AG04449 (cell line): ENCODE data around the gene ITPR3.
"Not testable (repeated sequence)": the region's sequence is repeated elsewhere in the genome, so short reads cannot be mapped to it uniquely, and the experiment has no call there.

ENCODE experiments used
- CTCF ChIA-PET: fragments of 350-600 bp; formaldehyde crosslinking; extraction: SDS; loops from one replicate; lab custom pipeline; 2021; ENCODE audit warnings: antibody characterized with exemption; lab: Yijun Ruan, JAX
- POLR2A ChIA-PET: fragments of 400-600, 350-600 bp; formaldehyde crosslinking; extraction: SDS; loops from one replicate; lab custom pipeline; 2020; ENCODE audit warnings: antibody characterized with exemption, inconsistent platforms; lab: Yijun Ruan, JAX
- DNase-seq: peaks from one replicate; pipeline ENCODE4 v3.0.0-alpha.2; 2010; ENCODE audit warnings: low read depth, low spot score
- H3K4me3 ChIP-seq: 2 replicates; pipeline ENCODE4 v1.5.1; 2011; ENCODE audit warnings: low read depth, mild to moderate bottlenecking, control low read depth, low read length
- CTCF ChIP-seq: IDR thresholded peaks from one replicate; pipeline ENCODE4 v1.5.1; 2011; ENCODE audit warnings: mild to moderate bottlenecking, moderate library complexity, low read length, control low read depth, inconsistent platforms; ENCODE audit not compliant: insufficient read depth; ENCODE audit errors: missing control alignments

Gene ITPR3

DNA sequence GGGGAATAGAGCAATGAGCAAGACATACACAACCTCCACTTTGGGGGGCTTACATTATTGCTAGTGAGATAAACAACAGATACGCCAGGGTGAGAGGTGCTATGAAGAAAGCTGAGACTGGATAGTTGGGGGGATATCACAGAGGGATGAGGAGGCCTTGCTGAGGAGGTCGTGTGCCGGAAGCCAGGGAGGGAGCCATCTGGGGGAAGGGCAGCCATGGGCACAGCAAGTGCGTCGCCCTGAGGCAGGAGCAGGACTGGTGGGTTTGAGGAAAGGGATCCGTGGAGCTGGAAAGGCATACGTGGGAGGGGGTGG, 28.9 kb upstream of the ITPR3 start:
- H3K4me3 ChIP-seq, result no peak overlapping the region
- ChIA-PET POLR2A (no interaction called here), CTCF (interaction anchor here (0.8 to 15.1 kb wide), 8 partner anchors 12 to 563 kb away, joined by 3 to 539 read pairs (median 4); partner anchors contain the start of genes BAK1 and UQCC2)
- no peak for DNase-seq
- TF ChIP-seq CTCF, result no peak

DNA sequence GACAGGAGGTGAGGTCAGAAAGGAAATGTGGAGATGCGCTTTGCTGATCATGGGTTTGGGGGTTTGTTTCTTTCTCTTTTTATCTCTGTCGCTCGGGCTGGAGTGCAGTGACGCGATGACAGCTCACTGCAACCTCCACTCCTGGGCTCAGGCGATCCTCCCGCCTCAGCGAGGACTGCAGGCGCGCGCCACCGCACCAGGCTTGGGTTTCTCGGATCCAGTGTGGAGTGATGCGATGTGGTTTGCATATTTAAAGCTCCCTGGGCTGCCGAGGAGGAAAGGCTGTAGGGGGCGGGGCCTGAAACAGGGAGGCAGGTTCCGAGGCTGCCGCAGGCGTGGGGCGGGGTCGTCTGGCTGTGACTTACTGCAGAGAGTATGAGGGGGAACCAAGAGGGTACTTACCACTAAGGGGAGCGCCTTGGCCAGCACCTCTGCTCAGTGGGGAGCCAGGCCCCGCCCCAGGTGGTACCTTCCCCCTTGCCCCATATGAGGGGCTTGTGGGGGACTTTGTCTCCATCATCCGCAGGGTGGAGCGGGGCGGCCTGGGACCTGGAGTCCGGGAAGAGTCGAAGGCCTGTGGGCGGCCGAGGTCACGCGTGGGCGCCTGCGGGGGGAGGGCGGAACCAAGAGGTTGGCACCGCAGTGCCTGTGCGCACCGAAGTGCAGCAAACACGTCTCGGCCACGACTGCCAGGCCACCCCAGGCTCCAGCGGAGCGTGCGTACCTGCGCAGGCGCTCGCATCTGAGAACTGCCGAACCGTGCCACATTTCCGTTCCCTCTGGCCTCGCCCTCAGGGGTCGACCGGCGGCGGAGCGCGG, 28.3 kb upstream of the ITPR3 start:
- DNase-seq, result no peak

GRCh38 chr6:33593414-33593727, 27.8 kb upstream of the ITPR3 start:
- H3K4me3 ChIP-seq, result no peak overlapping the region
- POLR2A ChIA-PET, result no interaction called here
- CTCF ChIA-PET, result interaction anchor here (1.4 to 15.1 kb wide), 6 partner anchors 8 to 114 kb away, joined by 3 to 539 read pairs (median 18); partner anchors contain the start of genes BAK1 and UQCC2

More for the DNA sequence above, 28.3 kb upstream of the ITPR3 start:
- H3K4me3 ChIP-seq, result no peak overlapping the region
- CTCF ChIA-PET, result interaction anchor here (0.8 to 15.1 kb wide), 7 partner anchors 12 to 175 kb away, joined by 3 to 539 read pairs (median 5); partner anchors contain the start of genes BAK1 and UQCC2
- POLR2A ChIA-PET, result interaction anchor here (0.5 kb wide), 1 partner anchor 1757 kb away, joined by 5 read pairs; no protein-coding TSS in a partner anchor
- no peak for TF ChIP-seq CTCF

GRCh38 chr6:33595001-33595846, 25.9 kb upstream of the ITPR3 start:
- no peak for DNase-seq
- H3K4me3 ChIP-seq, result no peak overlapping the region
- CTCF ChIA-PET, result interaction anchor here (0.6 to 2.5 kb wide), 6 partner anchors 10 to 1104 kb away, joined by 3 to 21 read pairs (median 4); partner anchors contain the start of gene UQCC2
- TF ChIP-seq CTCF, result no peak
- POLR2A ChIA-PET, result no interaction called here

More at GRCh38 chr6:33593414-33593727, 27.8 kb upstream of the ITPR3 start:
- DNase-seq, result no peak
- no peak for TF ChIP-seq CTCF

DNA sequence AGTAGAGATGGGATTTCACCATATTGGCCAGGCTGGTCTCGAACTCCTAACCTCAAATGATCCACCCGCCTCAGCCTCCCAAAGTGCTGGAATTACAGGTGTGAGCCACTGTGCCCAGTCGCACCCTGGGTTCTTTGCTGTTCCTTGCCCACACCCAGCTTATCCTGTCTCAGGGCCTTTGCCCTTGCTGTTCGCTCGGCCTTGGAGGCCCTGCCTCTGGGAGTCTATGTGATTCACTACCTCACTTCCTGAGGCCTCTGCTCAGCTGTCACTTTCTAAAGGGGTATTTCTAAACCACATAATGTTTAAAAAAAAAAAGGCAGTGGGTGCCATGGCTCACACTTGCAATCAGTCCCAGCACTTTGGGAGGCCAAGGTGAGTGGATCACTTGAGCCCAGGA, 24.2 kb upstream of the ITPR3 start:
- POLR2A ChIA-PET, DNase-seq, H3K4me3 ChIP-seq: not testable (repeated sequence)
- CTCF ChIA-PET, result interaction anchor here (0.9 to 2.8 kb wide), 5 partner anchors 10 to 115 kb away, joined by 3 to 10 read pairs (median 3); partner anchors contain the start of genes BAK1 and UQCC2

DNA sequence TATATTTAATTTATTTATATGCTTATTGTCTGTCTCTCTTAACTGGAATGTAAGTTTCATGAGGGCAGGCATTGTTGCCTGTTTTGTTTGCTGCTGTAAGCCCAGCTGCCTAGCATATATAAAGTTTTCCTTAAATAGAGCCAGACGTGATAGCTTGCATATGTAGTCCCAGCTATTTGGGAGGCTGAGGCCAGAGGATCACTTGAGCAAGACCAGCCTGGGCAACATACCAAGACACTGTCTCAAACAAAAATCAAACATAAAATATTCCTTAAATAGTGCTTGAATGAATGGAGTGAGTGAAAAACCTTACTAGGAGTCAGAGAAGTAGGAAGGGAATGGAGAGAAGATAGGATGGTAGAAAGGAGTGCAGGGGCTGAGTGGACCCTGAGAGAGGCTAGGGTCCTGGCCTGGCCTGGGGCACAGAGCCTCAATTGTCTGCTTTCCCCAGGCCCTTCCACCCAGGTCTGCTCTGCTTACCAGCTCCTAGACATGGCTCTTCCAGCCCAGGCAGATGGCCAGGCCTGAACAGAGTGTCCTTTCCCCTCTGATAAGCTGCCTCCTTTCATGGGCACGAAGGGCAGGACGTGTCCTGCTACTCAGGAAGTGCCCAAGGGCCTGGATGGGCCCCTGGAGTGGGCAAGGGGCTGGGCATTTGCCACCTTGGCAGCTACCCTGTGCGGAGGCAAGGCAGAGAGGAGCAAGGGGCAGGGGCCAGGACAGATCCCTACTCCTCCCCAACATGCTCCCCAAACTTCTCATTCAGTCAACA, 23.4 kb upstream of the ITPR3 start:
- H3K4me3 ChIP-seq, result no peak overlapping the region
- CTCF ChIA-PET, result interaction anchor here (0.9 to 4.4 kb wide), 8 partner anchors 8 to 114 kb away, joined by 3 to 27 read pairs (median 4); partner anchors contain the start of genes BAK1 and UQCC2
- POLR2A ChIA-PET, result no interaction called here
- TF ChIP-seq CTCF, result no peak
- DNase-seq, result no peak
